ENCODE data around the gene EXOC6B.

DNA sequence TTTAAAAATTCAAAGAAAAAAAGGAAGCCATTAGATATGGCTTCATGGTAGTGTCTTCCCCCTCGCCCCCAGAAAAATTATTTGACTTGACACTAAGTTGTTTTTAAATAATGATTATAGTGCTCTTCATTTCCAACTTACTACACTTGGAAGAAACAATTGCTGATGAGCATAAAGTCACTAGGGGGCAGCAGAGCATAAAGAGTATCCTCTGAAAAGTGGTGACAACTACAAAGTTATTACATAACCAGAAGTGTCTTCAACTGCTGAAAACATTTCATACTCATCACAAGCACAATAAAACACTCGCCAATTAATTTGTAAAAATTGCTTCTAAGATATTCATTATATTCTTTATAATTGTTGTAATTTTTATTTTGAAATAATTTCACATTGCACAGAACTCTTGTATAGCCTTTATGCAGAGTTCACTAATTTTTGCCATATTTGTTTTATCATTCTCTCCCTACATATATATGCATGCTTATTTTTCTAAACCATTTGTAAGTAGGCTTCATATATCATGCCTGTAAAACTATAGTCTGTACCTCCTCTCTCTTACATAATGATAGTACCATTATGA, 54.9 kb downstream of the EXOC6B start:
- no peak for TF ChIP-seq ZNF701 (tag by site-specific recombination; IDR thresholded peaks at IDR 0.05)
- no peak for TF ChIP-seq ZNF335 (tag by site-specific recombination; conservative IDR thresholded peaks at IDR 0.05)
- no peak for TF ChIP-seq ZFP37 (tag by site-specific recombination; IDR thresholded peaks at IDR 0.05)
